G401 (cell line): ENCODE results near the gene AGPAT2. TPM values are rescaled to one million over a fixed set of nuclear protein-coding genes. Genes with fewer than 3 reads are reported as not detected.

Source experiments
- total RNA-seq: library from RNA; depleted of rRNA; stranded (reverse); fragments of >200 nt; shearing (Covaris generic); gene quantifications from 2 replicates; pipeline ENCODE4 v1.2.3, GENCODE V29; 2014; rRNA removed

Gene AGPAT2
- total RNA-seq, 1 experiment from 2014 or later: 128 TPM

Other genes starting within 250 kb of the AGPAT2 start
- gene INPP5E, start 247.6 kb downstream of the AGPAT2 start, total RNA-seq: 6.1 and 11.8 TPM in 2 replicates
- 4.1 and 7.2 TPM in 2 replicates for gene SEC16A, start 204.4 kb downstream of the AGPAT2 start, total RNA-seq
- gene NOTCH1, start 141.4 kb downstream of the AGPAT2 start, total RNA-seq: 10.9 and 13.8 TPM in 2 replicates
- 140 and 142 TPM in 2 replicates for gene EGFL7, start 24.5 kb downstream of the AGPAT2 start, total RNA-seq
- gene DIPK1B, start 25.1 kb upstream of the AGPAT2 start, total RNA-seq: 65.0 and 69.9 TPM in 2 replicates
- gene LCN10, start 55.5 kb upstream of the AGPAT2 start, total RNA-seq: not detected in 2 replicates
- gene LCN6, start 61.1 kb upstream of the AGPAT2 start, total RNA-seq: not detected in 2 replicates
- gene LCN8, start 70.8 kb upstream of the AGPAT2 start, total RNA-seq: not detected in 2 replicates
- not detected in 2 replicates for gene LCN15, start 77.1 kb upstream of the AGPAT2 start, total RNA-seq
- 60.8 and 107 TPM in 2 replicates for gene TMEM141, start 103.9 kb upstream of the AGPAT2 start, total RNA-seq
- not detected in 2 replicates for gene CCDC183, start 108.9 kb upstream of the AGPAT2 start, total RNA-seq
- gene RABL6, start 120.5 kb upstream of the AGPAT2 start, total RNA-seq: 199 and 222 TPM in 2 replicates
- gene AJM1, start 155.0 kb upstream of the AGPAT2 start, total RNA-seq: 0.49 and 1.1 TPM in 2 replicates
- gene PHPT1, start 162.0 kb upstream of the AGPAT2 start, total RNA-seq: 139 and 226 TPM in 2 replicates
- gene MAMDC4, start 164.9 kb upstream of the AGPAT2 start, total RNA-seq: 1.9 TPM in 2 replicates
- 308 and 348 TPM in 2 replicates for gene EDF1, start 178.9 kb upstream of the AGPAT2 start, total RNA-seq
- 22.6 and 36.3 TPM in 2 replicates for gene TRAF2, start 199.1 kb upstream of the AGPAT2 start, total RNA-seq